ENCODE measurements around the gene TBC1D22A. TPM values are rescaled to one million over a fixed set of nuclear protein-coding genes. Genes with fewer than 3 reads are reported as not detected.

Gene TBC1D22A
- total RNA-seq, 1 experiment from 2014 or later, result 20.9 TPM

- POLR2A ChIA-PET, result no interaction called here
These were observed 440.5 kb downstream of the TBC1D22A start for GRCh38 chr22:47202819-47203553.

More at GRCh38 chr22:47202819-47203553, 440.5 kb downstream of the TBC1D22A start:
- Histone ChIP-seq H2AFZ (ENCODE audit: low read depth, low read length, poor library complexity, severe bottlenecking) (no peak overlapping the region), H3K27me3 (ENCODE audit: insufficient read depth, low read length) (no peaks in the 10 kb centered on the region), H3K9me3 (ENCODE audit: control insufficient read depth in 1 of 2, insufficient read depth in 1 of 2, low read depth in 1 of 2, low read length in 2 of 2) (no peaks in the 10 kb centered on the region), H4K20me1 (ENCODE audit: insufficient read depth) (no peaks in the 10 kb centered on the region), H3K4me2 (ENCODE audit: low read length) (no peak overlapping the region), H3K9ac (ENCODE audit: low read length) (no peak overlapping the region), H3K27ac (ENCODE audit: low read depth, low read length) (no peak overlapping the region), H3K36me3 (ENCODE audit: control insufficient read depth in 1 of 2, insufficient read depth in 2 of 2, low read length in 2 of 2) (no peaks in the 10 kb centered on the region), H3K79me2 (ENCODE audit: insufficient read depth, low read length) (no peaks in the 10 kb centered on the region), H3K4me3 (replicated peaks in 1 of 2; ENCODE audit: low read depth in 1 of 2, low read length in 2 of 2) (no peak overlapping the region), H3K9me2 (ENCODE audit: insufficient read depth) (no peaks in the 10 kb centered on the region), H3K4me1 (ENCODE audit: control insufficient read depth in 1 of 2, insufficient read depth in 2 of 2, low read length in 2 of 2) (no peaks in the 10 kb centered on the region; a peak in 1 of 4 replicates)
- no peak for TF ChIP-seq TCF7L2 (IDR thresholded peaks at IDR 0.05; ENCODE audit: borderline replicate concordance, extremely low read depth, insufficient read depth, insufficient read length)
- TF ChIP-seq EGR1 (IDR thresholded peaks at IDR 0.05; ENCODE audit: low read depth), result no peak
- TF ChIP-seq POLR2AphosphoS5 (IDR thresholded peaks at IDR 0.05; ENCODE audit: low read depth, low read length), result no peak
- no peak for TF ChIP-seq ZBTB33 (IDR thresholded peaks at IDR 0.05; ENCODE audit: extremely low read depth, insufficient replicate concordance, low read length)
- TF ChIP-seq MAX (IDR thresholded peaks at IDR 0.05), result no peak
- no TSS peak for BruUV-seq (replicated peaks)
- ChIA-PET CTCF (no interaction called here), RAD21 (ENCODE audit: low non-redundant PET in 1 of 2, low total read pairs in 2 of 2, uncharacterized antibody in 2 of 2, unreplicated experiment in 2 of 2) (no interaction called here)
- no peak for DNase-seq (ENCODE audit: low read depth, low spot score)
- intact Hi-C loops (cut with micrococcal nuclease), result no loop called here
- ATAC-seq, result no peak
